K562 (cell line): Measurements from ENCODE around the gene COL13A1. TPM values are rescaled to one million over a fixed set of nuclear protein-coding genes. Genes with fewer than 3 reads are reported as not detected.

Experiments used
- BRD9 ChIP-seq: fragments of 450-650 bp; IDR thresholded peaks from 2 replicates; pipeline ENCODE4 v1.6.1; 2018; ENCODE audit warnings: low read depth; ENCODE audit not compliant: partially characterized antibody
- BRF2 ChIP-seq: IDR thresholded peaks from 3 replicates; pipeline ENCODE4 v1.6.1; 2011; ENCODE audit warnings: borderline replicate concordance, mild to moderate bottlenecking; ENCODE audit not compliant: insufficient read length, insufficient read depth
- E2F3 ChIP-seq: fragments of 250-450 bp; sonication (Bioruptor Pico); IDR thresholded peaks from 2 replicates; pipeline ENCODE4 v1.4.0; 2020; ENCODE audit warnings: mild to moderate bottlenecking
- ELF1 ChIP-seq: fragments of 200-800 bp; sonication (Bioruptor generic); IDR thresholded peaks from 2 replicates; pipeline ENCODE4 v1.6.1; 2016; ENCODE audit warnings: missing genetic modification characterization, missing compliant biosample characterization
- FOXP4 ChIP-seq: sonication (generic); formaldehyde crosslinking; IDR thresholded peaks from 2 replicates; pipeline ENCODE4 v1.8.0; 2022; ENCODE audit warnings: mild to moderate bottlenecking, missing genetic modification reagents, borderline replicate concordance
- JUN ChIP-seq, 2 experiments: sonication (generic) in 1 of 2; formaldehyde crosslinking in 1 of 2; IDR thresholded peaks; 2 replicates each; pipeline versions ENCODE4 v1.6.1 to v1.8.0; 2012 to 2022; ENCODE audit warnings: borderline replicate concordance in 2 of 2, mild to moderate bottlenecking in 2 of 2, improper control_type of control experiment in 1 of 2, low read depth in 1 of 2, low read length in 1 of 2, missing genetic modification reagents in 1 of 2
- RBBP5 ChIP-seq: fragments of 200-600 bp; sonication (generic); IDR thresholded peaks from 2 replicates; pipeline ENCODE4 v1.6.1; 2012; ENCODE audit warnings: borderline replicate concordance, mild to moderate bottlenecking, low read length, control low read depth, inconsistent platforms; ENCODE audit not compliant: insufficient read depth, poor library complexity, severe bottlenecking
- SAFB2 ChIP-seq: fragments of 200-400 bp; formaldehyde crosslinking; IDR thresholded peaks from 2 replicates; pipeline ENCODE4 v1.6.1; 2018; ENCODE audit warnings: borderline replicate concordance, low read length, low read depth, moderate library complexity; ENCODE audit not compliant: severe bottlenecking
- TCF15 ChIP-seq: fragments of 250-450 bp; sonication (Bioruptor Pico); IDR thresholded peaks from 2 replicates; pipeline ENCODE4 v1.8.0; 2022; ENCODE audit warnings: moderate library complexity, mild to moderate bottlenecking, inconsistent platforms
- TRIM28 ChIP-seq: fragments of 450-650 bp; IDR thresholded peaks from 2 replicates; pipeline ENCODE4 v1.6.1; 2017
- ZBTB12 ChIP-seq: fragments of 250-450 bp; sonication (Bioruptor Pico); IDR thresholded peaks from 2 replicates; pipeline ENCODE4 v1.4.0; 2020
- ZBTB26 ChIP-seq: fragments of 450-650 bp; formaldehyde crosslinking; IDR thresholded peaks from 2 replicates; pipeline ENCODE4 v1.4.0; 2022; ENCODE audit warnings: missing genetic modification characterization
- ZEB2 ChIP-seq: fragments of 450-650 bp; IDR thresholded peaks from 2 replicates; pipeline ENCODE4 v1.6.1; 2016
- ZNF347 ChIP-seq: fragments of 450-650 bp; formaldehyde crosslinking; IDR thresholded peaks from 2 replicates; pipeline ENCODE4 v1.4.0; 2020; ENCODE audit warnings: low read depth, mild to moderate bottlenecking, moderate library complexity
- ZNF717 ChIP-seq: fragments of 250-450 bp; sonication (Bioruptor Pico); IDR thresholded peaks from 2 replicates; pipeline ENCODE4 v1.5.0; 2021
- polyA plus RNA-seq, 8 experiments: library from polyadenylated mRNA; depleted of rRNA in 4 of 8; stranded (reverse) in 5 of 8; unstranded in 3 of 8; fragments of >200 nt; fragmentation: Nextera tagmentation in 2 of 8; fragmentation: Illumina TruSeq in 1 of 8; extraction: Ambion mirVana in 2 of 8; extraction: Trizol in 1 of 8; gene quantifications; 2 replicates each; pipeline versions ENCODE4 v1.2.1 to v1.2.3, GENCODE V29; 2011 to 2014; ENCODE audit warnings: inconsistent platforms in 1 of 8, missing spikeins in 1 of 8
- total RNA-seq, 7 experiments: library from RNA; depleted of rRNA in 6 of 7; stranded (reverse); fragments of >200 nt in 6 of 7; fragmentation: Illumina TruSeq in 2 of 7; extraction: Trizol in 2 of 7; gene quantifications; 2 replicates each; pipeline versions ENCODE4 v1.2.1 to v1.2.3, GENCODE V29; 2011 to 2021; ENCODE audit warnings: low replicate concordance in 1 of 7
- TF ChIP-seq, protein P1 (sequence below): sonication (generic); IDR thresholded peaks from 2 replicates; pipeline ENCODE4 v1.6.1; 2016
- TF ChIP-seq, protein P2 (sequence below): fragments of 250-450 bp; sonication (Bioruptor Pico); IDR thresholded peaks from 2 replicates; pipeline ENCODE4 v1.5.1; 2021; ENCODE audit warnings: mild to moderate bottlenecking
- TF ChIP-seq, protein P3 (sequence below): fragments of 450-650 bp; IDR thresholded peaks from 2 replicates; pipeline ENCODE4 v1.6.1; 2016; ENCODE audit warnings: low read depth, mild to moderate bottlenecking, moderate library complexity

The COL13A1 gene
- total and polyA plus RNA-seq, 9 of the 15 experiments (the other 6 are each of a cell fraction or from before 2014, with no cell fraction given), result not detected

GRCh38 chr10:69980672-69981071, 179.0 kb downstream of the COL13A1 start (continued):
- no peak for TF ChIP-seq ZBTB26 (CRISPR knock-in tag)
- TF ChIP-seq ZNF717 (CRISPR knock-in tag), result no peak
- no peak for TF ChIP-seq BRF2
- TF ChIP-seq RBBP5, result no peak
- no peak for TF ChIP-seq TCF15 (CRISPR knock-in tag)
- TF ChIP-seq ELF1, result no peak
- TF ChIP-seq JUN (IDR thresholded peaks at IDR 0.05; ENCODE audit: borderline replicate concordance, low read depth, low read length), result no peak
- TF ChIP-seq JUN (CRISPR knock-in tag; IDR thresholded peaks at IDR 0.05; ENCODE audit: borderline replicate concordance), result no peak
- TF ChIP-seq ZEB2, result peak; percentile 51; the same call in 1 of the 2 replicates
- no peak for TF ChIP-seq ZNF347 (CRISPR knock-in tag)
- TF ChIP-seq, protein P1, sequence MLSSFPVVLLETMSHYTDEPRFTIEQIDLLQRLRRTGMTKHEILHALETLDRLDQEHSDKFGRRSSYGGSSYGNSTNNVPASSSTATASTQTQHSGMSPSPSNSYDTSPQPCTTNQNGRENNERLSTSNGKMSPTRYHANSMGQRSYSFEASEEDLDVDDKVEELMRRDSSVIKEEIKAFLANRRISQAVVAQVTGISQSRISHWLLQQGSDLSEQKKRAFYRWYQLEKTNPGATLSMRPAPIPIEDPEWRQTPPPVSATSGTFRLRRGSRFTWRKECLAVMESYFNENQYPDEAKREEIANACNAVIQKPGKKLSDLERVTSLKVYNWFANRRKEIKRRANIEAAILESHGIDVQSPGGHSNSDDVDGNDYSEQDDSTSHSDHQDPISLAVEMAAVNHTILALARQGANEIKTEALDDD, result no peak
- TF ChIP-seq, protein P2, sequence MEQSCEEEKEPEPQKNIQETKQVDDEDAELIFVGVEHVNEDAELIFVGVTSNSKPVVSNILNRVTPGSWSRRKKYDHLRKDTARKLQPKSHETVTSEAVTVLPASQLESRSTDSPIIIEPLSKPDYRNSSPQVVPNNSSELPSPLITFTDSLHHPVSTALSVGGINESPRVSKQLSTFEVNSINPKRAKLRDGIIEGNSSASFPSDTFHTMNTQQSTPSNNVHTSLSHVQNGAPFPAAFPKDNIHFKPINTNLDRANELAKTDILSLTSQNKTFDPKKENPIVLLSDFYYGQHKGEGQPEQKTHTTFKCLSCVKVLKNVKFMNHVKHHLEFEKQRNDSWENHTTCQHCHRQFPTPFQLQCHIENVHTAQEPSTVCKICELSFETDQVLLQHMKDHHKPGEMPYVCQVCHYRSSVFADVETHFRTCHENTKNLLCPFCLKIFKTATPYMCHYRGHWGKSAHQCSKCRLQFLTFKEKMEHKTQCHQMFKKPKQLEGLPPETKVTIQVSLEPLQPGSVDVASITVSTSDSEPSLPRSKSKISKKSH (CRISPR knock-in tag), result peak; percentile 31; the same call in 1 of the 2 replicates
- TF ChIP-seq E2F3, result no peak
- TF ChIP-seq TRIM28, result peak; percentile 92; the same call in 1 of the 2 replicates
- TF ChIP-seq BRD9, result no peak
- TF ChIP-seq, protein P3, sequence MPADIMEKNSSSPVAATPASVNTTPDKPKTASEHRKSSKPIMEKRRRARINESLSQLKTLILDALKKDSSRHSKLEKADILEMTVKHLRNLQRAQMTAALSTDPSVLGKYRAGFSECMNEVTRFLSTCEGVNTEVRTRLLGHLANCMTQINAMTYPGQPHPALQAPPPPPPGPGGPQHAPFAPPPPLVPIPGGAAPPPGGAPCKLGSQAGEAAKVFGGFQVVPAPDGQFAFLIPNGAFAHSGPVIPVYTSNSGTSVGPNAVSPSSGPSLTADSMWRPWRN, result no peak
- no peak for TF ChIP-seq ZBTB12 (CRISPR knock-in tag)
- no peak for TF ChIP-seq FOXP4
- TF ChIP-seq SAFB2, result no peak
